ENCODE data around the gene CTDSPL2.
"Not testable (repeated sequence)": the region's sequence is repeated elsewhere in the genome, so short reads cannot be mapped to it uniquely, and the experiment has no call there.

Gene CTDSPL2

GRCh38 chr15:44426975-44427755, at the start of gene CTDSPL2:
CTDSPL2 (plus strand) TSS chr15:44427629; CDS start chr15:44459015, 31,386 bp downstream.
- peak; percentile 98 for DNase-seq

GRCh38 chr15:44381236-44381635, 46.2 kb upstream of the CTDSPL2 start:
- DNase-seq = no peak

- DNase-seq = no peak
Observed at GRCh38 chr15:44385344-44385942, 42.0 kb upstream of the CTDSPL2 start.

DNA sequence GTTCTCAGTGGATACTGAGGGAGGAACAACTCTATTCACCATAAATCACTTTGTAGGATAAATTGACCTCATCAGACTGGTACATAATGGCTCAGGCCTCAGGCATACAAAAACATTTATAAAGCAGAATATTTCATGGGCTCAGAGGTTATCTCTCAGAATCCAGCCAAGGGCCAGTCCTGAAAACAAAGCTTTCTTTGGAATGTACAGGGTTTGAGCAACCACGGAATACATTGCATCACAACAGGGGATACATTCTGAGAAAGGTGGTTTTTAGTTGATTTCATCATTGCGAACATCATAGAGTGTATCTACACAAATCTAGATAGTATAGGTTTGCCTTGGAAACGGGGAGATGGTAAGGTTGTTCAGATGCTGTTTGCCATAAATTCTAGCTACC, 33.4 kb upstream of the CTDSPL2 start:
- peak; percentile 91 for DNase-seq

GRCh38 chr15:44394562-44394961, 32.9 kb upstream of the CTDSPL2 start:
- no peak for DNase-seq

GRCh38 chr15:44397869-44398268, 29.6 kb upstream of the CTDSPL2 start:
- DNase-seq = no peak

GRCh38 chr15:44414001-44414400, 13.4 kb upstream of the CTDSPL2 start:
- DNase-seq = no peak

DNA sequence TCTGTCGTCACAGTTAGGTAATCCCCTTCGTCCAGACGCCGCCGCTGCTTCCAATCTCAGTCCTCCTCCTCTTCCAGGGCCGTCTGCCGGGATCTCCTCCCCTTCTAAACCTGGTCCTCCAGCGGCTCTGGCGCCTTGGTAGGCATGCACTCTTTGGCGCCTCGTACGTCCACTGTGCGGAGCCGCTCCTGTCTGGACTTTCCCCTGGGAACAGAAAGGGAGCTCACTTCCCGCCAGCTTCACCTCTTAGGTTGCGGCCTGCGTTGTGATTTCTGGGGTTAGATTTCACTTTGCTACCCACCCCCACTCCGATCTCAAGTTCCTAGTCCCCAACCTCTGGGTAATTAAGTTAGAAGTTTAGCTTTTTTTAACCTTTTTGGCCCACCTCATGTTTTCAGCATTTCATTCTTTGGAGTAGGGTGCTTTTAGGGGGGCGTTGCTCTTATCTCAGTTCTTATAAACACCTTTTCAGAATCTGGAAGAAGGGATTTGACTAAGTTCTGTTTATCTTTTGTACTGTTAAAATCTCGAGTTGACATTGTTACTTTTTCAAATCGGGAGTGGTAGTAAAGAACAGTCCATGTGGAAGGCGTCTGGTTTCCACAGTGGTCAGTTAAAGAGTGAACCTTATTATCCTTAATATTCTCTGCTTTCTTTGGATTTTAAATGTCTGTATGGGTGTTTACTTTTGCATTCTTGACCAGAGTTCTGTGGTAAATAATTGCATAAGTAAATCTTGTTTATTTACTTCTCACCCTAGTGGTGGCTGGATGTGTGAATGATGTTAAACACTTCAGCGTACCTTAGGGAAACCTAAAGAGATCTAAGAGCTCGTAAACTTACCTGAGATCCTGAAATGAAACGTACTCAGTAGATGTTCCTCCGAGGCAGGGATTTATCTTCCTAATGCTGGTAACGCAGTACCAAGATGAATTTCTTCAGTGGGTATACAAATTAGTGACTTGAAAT, 611 bp downstream of the CTDSPL2 start:
- DNase-seq = no peak

DNA sequence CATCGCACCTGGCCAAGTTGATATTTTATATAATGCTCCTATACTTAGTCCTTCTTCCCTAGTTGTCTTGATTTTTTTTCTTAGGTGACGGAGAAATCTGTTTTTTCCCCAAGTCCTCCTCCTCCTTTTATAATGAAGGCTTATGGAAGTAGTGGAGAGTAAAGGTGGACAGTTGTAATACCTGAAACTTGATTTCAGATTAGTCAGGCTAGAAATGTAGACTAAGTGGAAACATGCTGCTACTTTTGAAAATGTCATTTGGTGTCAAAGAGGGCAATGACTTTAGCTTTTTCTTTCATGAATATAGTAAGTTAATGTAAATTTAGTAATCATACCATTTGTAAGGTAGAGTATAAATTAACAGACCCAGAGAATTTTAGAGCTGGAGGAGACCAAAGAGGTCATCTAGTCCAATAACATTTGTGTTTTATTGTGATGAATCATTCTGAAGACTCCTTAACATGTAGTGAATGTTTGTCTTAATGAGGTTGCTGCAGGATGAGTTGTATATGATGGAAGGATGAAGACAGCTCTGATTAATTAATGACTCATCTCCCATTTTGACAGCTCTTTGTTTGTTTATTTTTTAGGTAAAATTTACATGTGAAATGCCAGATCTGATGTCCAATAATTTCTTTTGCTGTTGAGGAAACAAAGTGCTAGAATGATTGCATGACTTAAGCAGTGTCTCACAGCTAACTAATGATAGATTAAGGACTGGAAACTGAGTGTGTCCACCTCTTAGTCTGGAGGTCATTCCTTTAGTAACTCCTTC, 8.7 kb downstream of the CTDSPL2 start:
- peak; percentile 16 for DNase-seq

GRCh38 chr15:44438402-44438801, 11.0 kb downstream of the CTDSPL2 start:
- no peak for DNase-seq

DNA sequence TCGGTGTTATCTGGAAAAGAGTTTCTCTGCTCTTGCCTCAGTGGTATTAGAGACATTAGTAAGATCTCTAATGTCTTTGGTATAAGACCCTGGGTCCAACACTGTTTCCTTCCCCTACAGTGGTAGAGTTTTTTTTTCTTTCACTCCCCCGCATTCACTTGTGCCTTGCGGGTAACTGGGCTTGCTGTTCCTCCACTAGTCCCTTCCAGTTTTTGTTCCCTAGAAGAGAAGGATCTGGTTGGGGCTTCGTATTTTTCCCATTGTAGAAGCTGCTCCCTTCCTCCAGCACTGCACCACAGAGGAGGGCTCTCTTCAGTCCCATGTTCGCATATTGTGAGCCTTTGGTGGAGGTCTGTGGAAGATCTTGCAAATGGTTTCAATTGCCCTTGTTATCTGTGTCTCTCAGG, 13.7 kb downstream of the CTDSPL2 start:
- no peak for DNase-seq

- DNase-seq = no peak
Observed at GRCh38 chr15:44443515-44443914, 16.1 kb downstream of the CTDSPL2 start.

DNA sequence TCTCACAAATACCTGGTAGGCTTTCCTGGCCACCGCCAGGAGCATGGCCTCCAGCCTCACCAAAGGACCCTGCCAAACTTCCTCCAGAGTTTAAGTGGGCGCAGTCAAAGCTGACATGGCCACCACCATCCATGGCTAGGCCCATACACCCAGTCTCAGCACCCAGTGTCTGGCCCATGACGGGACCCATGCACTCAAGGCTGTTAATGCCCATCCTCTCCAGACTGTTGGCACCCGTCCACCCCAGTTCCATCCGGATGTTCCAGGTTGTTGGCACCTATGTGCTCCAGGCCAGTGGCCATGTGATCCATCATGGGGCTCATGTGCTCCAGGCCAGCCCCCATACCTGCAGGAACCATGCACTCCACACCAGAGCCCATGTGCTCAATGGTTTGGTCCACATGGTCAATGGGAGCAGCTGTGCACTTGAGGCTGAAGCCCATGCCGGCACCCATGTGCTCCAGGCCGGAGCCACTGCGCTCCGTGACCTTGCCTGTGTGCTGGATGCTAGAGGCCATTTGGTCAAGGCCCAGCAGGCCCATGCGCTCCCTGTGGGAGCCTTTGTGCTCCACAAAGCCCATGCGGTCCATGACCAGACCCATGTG, 20.4 kb downstream of the CTDSPL2 start:
- DNase-seq = no peak

DNA sequence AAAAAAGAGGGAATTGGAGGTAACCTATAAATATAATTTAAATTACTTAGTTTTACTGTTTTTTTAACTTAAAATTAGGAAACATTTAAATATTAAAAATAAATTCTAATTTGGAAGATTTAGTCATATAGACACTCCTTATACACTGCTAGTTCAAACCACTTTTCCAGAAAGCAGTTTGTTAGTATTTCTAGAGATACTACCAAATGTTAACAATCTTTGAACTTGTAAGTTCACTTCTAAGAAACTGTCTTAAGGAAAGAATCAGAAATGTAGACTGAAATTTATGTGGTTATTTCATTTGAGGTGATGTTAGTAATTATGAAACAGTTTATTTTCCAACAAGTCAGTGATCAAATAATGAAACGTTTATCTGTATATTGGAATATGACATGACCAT, 22.7 kb downstream of the CTDSPL2 start:
- no peak for DNase-seq

GRCh38 chr15:44453578-44454283, 26.3 kb downstream of the CTDSPL2 start:
- not testable (repeated sequence) for DNase-seq

DNA sequence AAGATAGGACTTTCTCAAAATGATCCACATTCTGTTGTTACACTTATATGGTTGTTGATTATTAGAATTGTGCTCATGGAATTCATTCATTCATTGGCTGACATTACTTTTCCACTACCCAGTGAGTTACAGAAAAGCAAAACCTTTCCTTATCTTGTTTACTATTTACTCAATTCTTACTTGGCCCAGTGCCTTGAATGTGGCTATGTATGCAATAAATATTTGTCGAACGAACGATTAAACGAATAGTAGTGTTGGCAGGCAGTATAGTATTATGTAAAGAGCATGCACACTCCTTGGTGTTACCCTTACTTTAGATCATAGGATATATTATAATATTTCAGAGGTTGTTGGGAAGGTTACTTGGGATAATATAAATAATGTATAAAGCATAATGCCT, 31.0 kb downstream of the CTDSPL2 start:
- DNase-seq = no peak

DNA sequence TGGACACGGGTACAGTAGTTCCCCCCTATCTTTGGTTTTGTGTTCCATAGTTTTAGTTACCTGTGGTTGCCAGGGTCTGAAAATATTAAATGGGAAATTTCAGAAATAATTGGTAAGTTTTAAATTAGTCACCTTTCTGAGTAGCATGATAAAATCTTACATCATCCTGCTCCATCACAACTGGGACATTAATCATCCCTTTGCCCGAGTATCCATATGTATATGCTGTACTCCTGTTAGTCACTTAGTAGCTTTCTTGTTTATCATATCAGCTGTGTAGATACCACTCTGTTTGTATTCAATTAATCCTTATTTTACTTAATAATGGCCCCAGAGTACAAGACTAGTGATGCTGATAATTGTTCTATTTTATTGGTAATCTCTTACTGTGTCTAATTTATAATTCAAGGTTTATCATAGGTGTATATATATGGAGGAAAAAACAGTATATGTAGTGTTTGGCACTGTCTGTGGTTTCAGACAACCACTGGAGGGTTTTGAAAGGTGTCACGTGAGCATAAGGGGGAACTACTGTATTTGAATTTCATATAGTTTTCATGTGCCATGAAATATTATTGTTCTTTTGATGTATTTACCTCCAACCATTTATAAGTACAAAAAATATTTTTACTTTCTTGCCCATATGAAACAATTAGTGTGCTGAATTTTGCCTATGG, 41.4 kb downstream of the CTDSPL2 start:
- DNase-seq = peak; percentile 52

DNA sequence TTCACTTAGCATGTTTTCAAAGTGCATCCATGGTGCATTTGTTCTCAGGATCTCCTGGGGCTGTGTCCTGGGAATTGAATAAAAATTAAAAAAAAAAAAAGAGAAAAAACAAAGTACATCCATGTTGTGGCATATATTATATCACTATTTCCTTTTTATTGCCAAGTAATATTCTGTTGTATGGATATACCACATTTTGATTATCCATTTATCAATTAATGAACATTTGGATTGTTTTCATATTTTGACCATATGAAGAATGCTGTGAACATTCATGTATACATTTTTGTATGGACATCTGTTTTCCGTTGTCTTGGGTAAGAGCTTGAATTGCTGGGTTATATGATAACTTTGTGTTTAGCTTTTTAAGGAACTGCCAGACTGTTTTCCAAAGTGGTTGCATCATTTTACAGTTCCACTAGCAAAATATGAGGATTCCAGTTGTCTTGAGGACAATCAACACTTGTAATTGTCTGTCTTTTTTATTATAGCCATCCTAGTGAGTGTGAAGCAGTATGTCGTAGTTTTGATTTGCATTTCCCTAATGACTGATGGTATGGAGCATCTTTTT, 44.5 kb downstream of the CTDSPL2 start:
- DNase-seq = no peak

GRCh38 chr15:44479343-44479742, 51.9 kb downstream of the CTDSPL2 start:
- DNase-seq = no peak

DNA sequence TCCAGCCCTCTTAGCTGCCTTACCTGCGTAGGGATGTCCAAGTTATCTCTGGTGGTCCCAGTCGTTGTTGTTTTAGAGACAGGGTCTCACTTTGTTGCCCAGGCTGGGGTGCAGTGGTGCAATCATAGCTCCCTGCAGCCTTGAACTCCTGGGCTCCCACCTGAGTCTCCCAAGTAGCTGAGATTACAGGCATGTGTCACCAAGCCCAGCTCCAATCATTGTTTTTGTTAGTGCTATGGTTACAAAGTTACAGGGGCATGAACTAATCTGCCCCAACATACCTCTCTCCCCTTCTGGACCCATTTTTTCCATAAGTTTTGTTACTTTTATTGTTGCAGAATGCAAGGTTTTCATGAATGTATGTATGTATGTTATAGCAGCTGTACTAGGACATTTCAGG, 54.7 kb downstream of the CTDSPL2 start:
- no peak for DNase-seq

GRCh38 chr15:44485880-44486279, 58.5 kb downstream of the CTDSPL2 start:
- no peak for DNase-seq
